Trophoblast cell (in vitro differentiated cells and primary cell): ENCODE results near the gene SNX6.
"Not testable (repeated sequence)": the region's sequence is repeated elsewhere in the genome, so short reads cannot be mapped to it uniquely, and the experiment has no call there.

ENCODE experiments used
- DNase-seq, 2 donors: peaks; one replicate each; pipeline ENCODE4 v3.0.0-alpha.2; 2016
- H2AFZ ChIP-seq: 2 replicates; pipeline ENCODE4 v1.6.1; 2013; ENCODE audit warnings: low read length, moderate library complexity, mild to moderate bottlenecking; ENCODE audit not compliant: insufficient read depth, poor library complexity
- H2AK5ac ChIP-seq: 2 replicates; pipeline ENCODE4 v1.6.1; 2013; ENCODE audit warnings: mild to moderate bottlenecking, low read length
- H2BK120ac ChIP-seq: 2 replicates; pipeline ENCODE4 v1.6.1; 2013; ENCODE audit warnings: low read length, mild to moderate bottlenecking, moderate library complexity; ENCODE audit not compliant: insufficient read depth, poor library complexity
- H2BK12ac ChIP-seq: 2 replicates; pipeline ENCODE4 v1.6.1; 2013; ENCODE audit warnings: mild to moderate bottlenecking, low read length, moderate library complexity
- H2BK5ac ChIP-seq: 2 replicates; pipeline ENCODE4 v1.6.1; 2013; ENCODE audit warnings: low read length, low read depth, moderate library complexity, mild to moderate bottlenecking; ENCODE audit not compliant: poor library complexity
- H3K14ac ChIP-seq: 2 replicates; pipeline ENCODE4 v1.6.1; 2013; ENCODE audit warnings: mild to moderate bottlenecking, low read length
- H3K18ac ChIP-seq: 2 replicates; pipeline ENCODE4 v1.6.1; 2013; ENCODE audit warnings: mild to moderate bottlenecking, low read length
- H3K23ac ChIP-seq: 2 replicates; pipeline ENCODE4 v1.6.1; 2013; ENCODE audit warnings: low read length
- H3K27ac ChIP-seq: 2 replicates; pipeline ENCODE4 v1.5.1; 2013; ENCODE audit warnings: low read depth, mild to moderate bottlenecking, inconsistent platforms, low read length, moderate library complexity
- H3K27me3 ChIP-seq: 2 replicates; pipeline ENCODE4 v1.6.1; 2013; ENCODE audit warnings: inconsistent platforms, mild to moderate bottlenecking, low read length, moderate library complexity; ENCODE audit not compliant: insufficient read depth
- H3K36me3 ChIP-seq, 2 experiments: 1 replicate in 1 of 2; 2 replicates in 1 of 2; pipeline ENCODE4 v1.6.1; 2013; ENCODE audit warnings: low read length in 2 of 2, mild to moderate bottlenecking in 2 of 2, moderate library complexity in 1 of 2; ENCODE audit not compliant: insufficient read depth in 2 of 2, control insufficient read depth in 1 of 2
- H3K4ac ChIP-seq: 2 replicates; pipeline ENCODE4 v1.6.1; 2013; ENCODE audit warnings: low read depth, mild to moderate bottlenecking, low read length, moderate library complexity
- H3K4me1 ChIP-seq, 2 experiments: 1 replicate in 1 of 2; 2 replicates in 1 of 2; pipeline ENCODE4 v1.6.1; 2013; ENCODE audit warnings: low read length in 2 of 2, mild to moderate bottlenecking in 2 of 2, moderate library complexity in 1 of 2; ENCODE audit not compliant: insufficient read depth in 2 of 2, control insufficient read depth in 1 of 2
- H3K4me2 ChIP-seq: 2 replicates; pipeline ENCODE4 v1.6.1; 2013; ENCODE audit warnings: inconsistent platforms, mild to moderate bottlenecking, low read length, moderate library complexity
- H3K4me3 ChIP-seq: 2 replicates; pipeline ENCODE4 v1.5.1; 2013; ENCODE audit warnings: mild to moderate bottlenecking, low read depth, low read length, inconsistent platforms
- H3K79me1 ChIP-seq: one replicate; pipeline ENCODE4 v1.6.1; 2013; ENCODE audit warnings: low read length
- H3K79me2 ChIP-seq: 2 replicates; pipeline ENCODE4 v1.6.1; 2013; ENCODE audit warnings: low read length, mild to moderate bottlenecking; ENCODE audit not compliant: control insufficient read depth, insufficient read depth, poor library complexity
- H3K9ac ChIP-seq: 2 replicates; pipeline ENCODE4 v1.6.1; 2013; ENCODE audit warnings: mild to moderate bottlenecking, low read length
- H3K9me3 ChIP-seq: 2 replicates; pipeline ENCODE4 v1.6.1; 2013; ENCODE audit warnings: low read depth, mild to moderate bottlenecking, control low read depth, inconsistent platforms, low read length; ENCODE audit not compliant: insufficient read depth
- H4K12ac ChIP-seq: 2 replicates; pipeline ENCODE4 v1.6.1; 2013; ENCODE audit warnings: low read depth, mild to moderate bottlenecking, low read length, moderate library complexity
- H4K8ac ChIP-seq: 2 replicates; pipeline ENCODE4 v1.6.1; 2013; ENCODE audit warnings: low read depth, mild to moderate bottlenecking, low read length, moderate library complexity
- H4K91ac ChIP-seq: one replicate; pipeline ENCODE4 v1.6.1; 2013; ENCODE audit warnings: low read depth, mild to moderate bottlenecking, low read length, moderate library complexity
- WGBS: extraction: QIAGEN DNeasy Blood & Tissue Kit; methylation state at CpG from one replicate; pipeline ENCODE4 v1.1.7; 2013; ENCODE audit warnings: missing lambda C conversion rate; ENCODE audit not compliant: insufficient read length, insufficient coverage; ENCODE audit errors: extremely low coverage; 5-methylcytosine and 5-hydroxymethylcytosine counted together

SNX6 gene

DNA sequence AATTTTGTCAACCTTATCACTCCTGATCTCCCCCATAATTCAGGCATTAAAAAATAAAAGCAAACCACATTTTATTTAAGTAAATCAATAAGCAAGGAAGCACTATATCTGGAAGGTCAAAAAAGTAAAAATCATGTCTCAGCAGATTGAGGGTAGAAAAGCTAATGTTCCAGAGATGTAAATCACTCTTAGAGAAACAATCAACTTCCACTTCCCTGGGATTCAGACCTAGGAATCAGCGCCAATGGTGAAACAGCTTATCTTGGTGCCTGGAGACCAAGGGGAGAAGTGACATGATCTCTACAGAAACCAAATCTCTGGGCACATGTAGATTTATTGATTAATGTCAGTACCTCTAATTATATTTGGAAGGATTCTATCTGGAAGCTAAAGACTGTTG is 10.9 kb upstream of the SNX6 start:
- no peak overlapping the region for H4K8ac ChIP-seq
- no CpG with 5 or more reads among the region's 1 CpG for WGBS
- no peak overlapping the region for H3K4me3 ChIP-seq
- DNase-seq = no peak
- no peak overlapping the region for H3K14ac ChIP-seq
- no peak overlapping the region for H2BK12ac ChIP-seq
- H2BK120ac ChIP-seq = no peak overlapping the region
- peaks cover 2% of the 10 kb centered on the region for H3K79me1 ChIP-seq
- H3K4ac ChIP-seq = no peak overlapping the region
- H3K23ac ChIP-seq = no peak overlapping the region
- no peak overlapping the region for H3K9ac ChIP-seq
- H2AFZ ChIP-seq = no peak overlapping the region
- no peaks in the 10 kb centered on the region for H3K79me2 ChIP-seq
- H4K91ac ChIP-seq = no peak overlapping the region
- H3K27ac ChIP-seq = no peak overlapping the region
- H3K27me3 ChIP-seq = no peaks in the 10 kb centered on the region
- H3K36me3 ChIP-seq = no peaks in the 10 kb centered on the region
- no peak overlapping the region for H3K18ac ChIP-seq
- no peak overlapping the region for H2AK5ac ChIP-seq
- peak overlapping the region; percentile 49 for H2BK5ac ChIP-seq
- H3K4me1 ChIP-seq = peaks cover 2% of the 10 kb centered on the region in 2 experiments
- H4K12ac ChIP-seq = no peak overlapping the region
- no peak overlapping the region for H3K4me2 ChIP-seq
- no peaks in the 10 kb centered on the region for H3K9me3 ChIP-seq

DNA sequence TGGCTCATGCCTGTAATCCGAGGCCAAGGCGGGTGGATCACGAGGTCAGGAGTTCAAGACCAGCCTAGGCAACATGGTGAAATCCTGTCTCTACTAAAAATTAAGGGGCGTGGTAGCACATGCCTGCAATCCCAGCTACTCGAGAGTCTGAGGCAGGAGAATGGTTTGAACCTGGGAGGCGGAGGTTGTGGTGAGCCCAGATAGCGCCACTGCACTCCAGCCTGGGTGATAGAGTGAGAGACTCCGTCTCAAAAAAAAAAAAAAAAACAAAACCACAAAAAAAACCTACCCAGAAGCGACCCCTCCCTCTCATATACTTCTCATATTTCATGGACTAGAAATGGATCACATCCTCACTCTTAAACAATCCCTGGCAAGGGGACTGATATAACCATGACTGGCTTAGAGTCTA is 4.4 kb upstream of the SNX6 start:
- H3K27me3 ChIP-seq, H3K36me3 ChIP-seq, H3K4ac ChIP-seq, H3K4me3 ChIP-seq, H4K91ac ChIP-seq, H3K14ac ChIP-seq, H3K18ac ChIP-seq, H3K9me3 ChIP-seq, H3K27ac ChIP-seq, H3K79me2 ChIP-seq, H2AFZ ChIP-seq, H3K4me1 ChIP-seq, H2BK120ac ChIP-seq, H2BK5ac ChIP-seq, H4K12ac ChIP-seq, DNase-seq, H3K79me1 ChIP-seq, H2BK12ac ChIP-seq, H3K23ac ChIP-seq, H4K8ac ChIP-seq, H3K4me2 ChIP-seq, H2AK5ac ChIP-seq, H3K9ac ChIP-seq: not testable (repeated sequence)
- no CpG with 5 or more reads among the region's 9 CpGs for WGBS

DNA sequence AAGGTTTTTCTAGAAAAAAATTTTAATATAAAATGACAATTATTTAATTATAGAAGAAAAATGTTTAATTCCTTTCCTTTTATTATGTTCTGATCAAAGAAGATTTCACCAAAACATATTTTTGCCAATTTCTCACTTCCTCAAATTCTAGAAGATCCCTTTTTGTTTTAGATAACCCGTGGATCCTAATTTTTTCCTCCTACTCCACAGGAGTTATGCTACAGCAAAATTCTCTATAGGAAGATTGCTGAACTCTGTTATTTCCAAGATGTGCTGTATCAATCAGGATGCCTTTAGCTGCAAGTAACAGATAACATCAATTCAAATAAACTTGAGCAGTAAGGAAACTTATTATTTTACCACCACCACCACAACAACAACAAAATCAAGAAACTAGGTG is 3.8 kb upstream of the SNX6 start:
- Histone ChIP-seq H2BK5ac (no peak overlapping the region), H3K79me1 (peaks cover 6% of the 10 kb centered on the region), H2BK12ac (no peak overlapping the region), H3K23ac (no peak overlapping the region), H3K18ac (no peak overlapping the region), H4K91ac (no peak overlapping the region), H3K36me3 (no peaks in the 10 kb centered on the region), H3K4me1 (peaks cover 0 to 2% of the 10 kb centered on the region in 2 experiments), H2BK120ac (no peak overlapping the region), H2AK5ac (no peak overlapping the region), H3K4me2 (no peak overlapping the region), H3K14ac (no peak overlapping the region), H3K4ac (no peak overlapping the region), H2AFZ (no peak overlapping the region), H3K4me3 (no peak overlapping the region), H4K12ac (no peak overlapping the region), H3K9ac (no peak overlapping the region), H3K9me3 (no peaks in the 10 kb centered on the region), H3K27me3 (no peaks in the 10 kb centered on the region), H4K8ac (no peak overlapping the region), H3K79me2 (peaks cover 6% of the 10 kb centered on the region), H3K27ac (no peak overlapping the region)
- DNase-seq = no peak
- no CpG with 5 or more reads among the region's 1 CpG for WGBS

DNA sequence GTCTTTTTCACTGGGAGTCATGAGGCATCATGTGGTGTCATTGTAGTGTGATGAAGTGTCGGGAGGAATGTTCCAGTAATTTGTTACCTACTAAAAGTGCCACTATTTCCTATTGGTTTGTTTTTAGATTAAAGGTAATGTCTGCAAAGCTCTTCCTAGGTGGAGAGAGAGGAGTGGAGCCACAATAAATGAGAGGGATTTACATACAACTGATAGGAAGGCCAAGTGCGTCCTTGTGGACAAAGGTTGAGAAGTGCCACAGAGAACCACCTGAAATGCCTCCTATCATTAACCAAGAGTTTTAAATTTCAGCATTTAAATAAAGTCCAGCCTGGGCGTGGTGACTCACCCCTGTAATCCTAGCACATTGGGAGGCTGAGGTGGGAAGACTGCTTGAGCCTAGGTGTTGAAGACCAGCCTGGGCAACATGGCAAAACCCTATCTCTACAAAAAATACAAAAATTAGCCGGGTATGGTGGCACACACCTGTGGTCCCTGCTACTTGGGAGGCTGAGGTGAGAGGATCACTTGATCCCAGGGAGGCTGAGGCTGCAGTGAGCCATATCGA is 2.5 kb upstream of the SNX6 start:
- Histone ChIP-seq H3K79me1 (peaks cover 6% of the 10 kb centered on the region), H2BK120ac (no peak overlapping the region), H3K79me2 (peaks cover 6% of the 10 kb centered on the region), H3K4me3 (no peak overlapping the region), H3K23ac (no peak overlapping the region), H4K12ac (no peak overlapping the region), H3K18ac (no peak overlapping the region), H3K9ac (no peak overlapping the region), H2BK12ac (no peak overlapping the region), H2BK5ac (no peak overlapping the region), H4K8ac (no peak overlapping the region), H4K91ac (no peak overlapping the region), H3K4ac (no peak overlapping the region), H3K9me3 (no peaks in the 10 kb centered on the region), H2AK5ac (no peak overlapping the region), H3K36me3 (no peaks in the 10 kb centered on the region), H3K27me3 (no peaks in the 10 kb centered on the region), H2AFZ (no peak overlapping the region), H3K4me2 (no peak overlapping the region), H3K4me1 (peaks cover 0 to 3% of the 10 kb centered on the region in 2 experiments), H3K27ac (no peak overlapping the region), H3K14ac (no peak overlapping the region)
- no peak for DNase-seq
- WGBS = no CpG with 5 or more reads among the region's 5 CpGs
